OCI-LY7 (cell line): Measurements from ENCODE around the gene BAIAP2L1.

ENCODE experiments used
- CTCF ChIP-seq: fragments of 200-600 bp; sonication (generic); conservative IDR thresholded peaks from 2 replicates; pipeline ENCODE4 v1.5.1; 2014; ENCODE audit warnings: mild to moderate bottlenecking, antibody characterized with exemption, low read length, moderate library complexity, mixed read lengths
- EZH2phosphoT487 ChIP-seq: fragments of 200-600 bp; sonication (generic); IDR thresholded peaks from 2 replicates; pipeline ENCODE4 v1.6.1; 2018; ENCODE audit warnings: low read depth, borderline replicate concordance, mild to moderate bottlenecking, mixed run types, antibody characterized with exemption, low read length, moderate library complexity, mixed read lengths

DNA sequence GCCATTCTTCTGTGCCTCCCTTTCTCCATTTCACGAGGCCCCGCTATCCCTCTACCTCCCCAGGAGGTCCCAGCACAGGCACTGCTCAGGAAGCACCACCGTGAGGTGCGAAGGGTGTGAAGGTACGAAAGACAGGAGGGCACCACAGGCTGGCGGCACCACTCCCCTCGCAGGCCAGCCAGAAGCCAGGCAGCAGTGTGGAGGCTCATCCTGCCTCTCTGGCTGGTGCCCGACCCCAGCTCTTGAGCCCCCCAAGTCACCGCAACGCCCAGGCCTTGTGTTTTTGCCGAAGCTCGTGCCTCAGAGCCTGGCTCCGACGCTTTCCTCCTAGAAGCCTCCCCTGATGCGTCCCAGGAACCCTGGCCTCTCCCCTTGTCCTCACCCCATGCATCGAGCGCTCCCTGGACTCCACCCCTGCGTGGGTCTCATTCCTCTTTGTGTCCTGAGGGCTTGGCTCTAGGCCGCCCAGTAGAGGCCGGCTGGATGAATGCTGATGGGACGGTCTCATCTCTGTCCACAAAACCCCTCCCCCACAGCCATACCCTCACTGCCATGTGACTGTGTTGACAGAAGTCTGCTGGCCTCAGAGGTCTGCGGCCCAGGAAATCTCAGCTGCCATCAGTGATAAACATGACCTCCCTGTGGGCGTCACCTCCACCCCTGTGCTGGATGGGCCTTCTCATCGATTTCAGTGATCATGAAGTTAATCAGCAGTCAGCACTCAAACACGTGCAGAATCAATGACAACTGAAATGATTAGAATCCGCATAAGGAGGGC is 100.1 kb downstream of the BAIAP2L1 start:
- TF ChIP-seq CTCF (no peak), EZH2phosphoT487 (no peak)
